Hepatocyte (in vitro differentiated cells): ENCODE results near the gene RHOH. TPM values are rescaled to one million over a fixed set of nuclear protein-coding genes. Genes with fewer than 3 reads are reported as not detected.

Experiments used
- DNase-seq: peaks from one replicate; pipeline ENCODE4 v3.0.0-alpha.2; 2016; ENCODE audit warnings: low spot score
- H2AFZ ChIP-seq: fragments of 200-600 bp; sonication (generic); 2 replicates; pipeline ENCODE4 v1.6.0; 2016; ENCODE audit warnings: antibody characterized with exemption, mild to moderate bottlenecking
- H3K27ac ChIP-seq: fragments of 200-600 bp; sonication (generic); 2 replicates; pipeline ENCODE4 v1.5.1; 2016; ENCODE audit warnings: mild to moderate bottlenecking
- H3K27me3 ChIP-seq: fragments of 200-600 bp; sonication (generic); 2 replicates; pipeline ENCODE4 v1.6.1; 2016
- H3K36me3 ChIP-seq: fragments of 200-600 bp; sonication (generic); replicated peaks from 2 replicates; pipeline ENCODE4 v1.5.1; 2016; ENCODE audit warnings: low read depth; ENCODE audit not compliant: insufficient read depth
- H3K4me1 ChIP-seq: fragments of 200-600 bp; sonication (generic); 2 replicates; pipeline ENCODE4 v1.5.1; 2016; ENCODE audit warnings: mild to moderate bottlenecking, moderate library complexity; ENCODE audit not compliant: insufficient read depth
- H3K4me2 ChIP-seq: fragments of 200-600 bp; sonication (generic); 2 replicates; pipeline ENCODE4 v1.6.0; 2016
- H3K4me3 ChIP-seq: fragments of 200-600 bp; sonication (generic); 2 replicates; pipeline ENCODE4 v1.5.1; 2016; ENCODE audit warnings: mild to moderate bottlenecking
- H3K79me2 ChIP-seq: fragments of 200-600 bp; sonication (generic); 2 replicates; pipeline ENCODE4 v1.6.0; 2017; ENCODE audit warnings: mild to moderate bottlenecking
- H3K9me2 ChIP-seq: fragments of 200-600 bp; sonication (generic); replicated peaks from 2 replicates; pipeline ENCODE4 v1.6.0; 2017; ENCODE audit warnings: mild to moderate bottlenecking; ENCODE audit not compliant: insufficient read depth
- H3K9me3 ChIP-seq: fragments of 200-600 bp; sonication (generic); 2 replicates; pipeline ENCODE4 v1.5.1; 2016; ENCODE audit warnings: low read depth, mild to moderate bottlenecking
- H4K20me1 ChIP-seq: fragments of 200-600 bp; sonication (generic); 2 replicates; pipeline ENCODE4 v1.6.0; 2016; ENCODE audit warnings: mild to moderate bottlenecking; ENCODE audit not compliant: insufficient read depth, poor library complexity, severe bottlenecking
- CTCF ChIP-seq: fragments of 200-600 bp; sonication (generic); IDR thresholded peaks from 2 replicates; pipeline ENCODE4 v1.5.1; 2016; ENCODE audit warnings: antibody characterized with exemption, mild to moderate bottlenecking; ENCODE audit not compliant: poor library complexity
- EZH2 ChIP-seq: fragments of 200-600 bp; sonication (generic); IDR thresholded peaks from 2 replicates; pipeline ENCODE4 v1.6.1; 2016; ENCODE audit warnings: antibody characterized with exemption, mild to moderate bottlenecking, borderline replicate concordance
- EZH2phosphoT487 ChIP-seq: fragments of 200-600 bp; sonication (generic); IDR thresholded peaks from one replicate; pipeline ENCODE4 v1.6.1; 2018; ENCODE audit warnings: antibody characterized with exemption, mild to moderate bottlenecking, low read depth, moderate library complexity; ENCODE audit not compliant: unreplicated experiment, severe bottlenecking
- WGBS: methylation state at CpG from one replicate; pipeline ENCODE4 v1.1.6; 2016; ENCODE audit warnings: low lambda C conversion rate; ENCODE audit errors: missing lambda C conversion rate; 5-methylcytosine and 5-hydroxymethylcytosine counted together
- polyA plus RNA-seq: library from polyadenylated mRNA; unstranded; fragments of >200 nt; fragmentation: Nextera tagmentation; extraction: Ambion mirVana; gene quantifications from 2 replicates; pipeline ENCODE4 v1.2.1, GENCODE V29; 2016
- total RNA-seq: library from RNA; depleted of rRNA; stranded (reverse); fragments of >200 nt; gene quantifications from 2 replicates; pipeline ENCODE4 v1.2.3, GENCODE V29; 2014

The RHOH gene
- total and polyA plus RNA-seq, 2 experiments from 2014 or later = not detected

GRCh38 chr4:40152637-40153036 lies 44.2 kb upstream of the RHOH start:
- Histone ChIP-seq H3K27ac (no peak overlapping the region), H4K20me1 (no peaks in the 10 kb centered on the region), H3K9me2 (no peaks in the 10 kb centered on the region), H3K4me1 (no peaks in the 10 kb centered on the region), H3K27me3 (no peaks in the 10 kb centered on the region), H3K4me2 (no peak overlapping the region), H3K79me2 (no peaks in the 10 kb centered on the region), H3K36me3 (no peaks in the 10 kb centered on the region), H3K4me3 (no peak overlapping the region), H3K9me3 (no peaks in the 10 kb centered on the region), H2AFZ (no peak overlapping the region)
- TF ChIP-seq CTCF = no peak
- no peak for TF ChIP-seq EZH2phosphoT487
- no peak for TF ChIP-seq EZH2
- 86% methylated on average over 4 of the region's 4 CpGs for WGBS
- DNase-seq = no peak

- 88% methylated on average over 4 of the region's 4 CpGs for WGBS
Measured at GRCh38 chr4:40157436-40157835, 39.4 kb upstream of the RHOH start.

GRCh38 chr4:40160258-40160657 lies 36.6 kb upstream of the RHOH start:
- H3K4me3 ChIP-seq = no peak overlapping the region
- H3K4me1 ChIP-seq = no peaks in the 10 kb centered on the region
- H3K79me2 ChIP-seq = no peaks in the 10 kb centered on the region
- WGBS = 97% methylated on average over 9 of the region's 9 CpGs
- no peak for TF ChIP-seq EZH2
- TF ChIP-seq EZH2phosphoT487 = no peak
- TF ChIP-seq CTCF = no peak
- H3K9me3 ChIP-seq = no peaks in the 10 kb centered on the region
- no peaks in the 10 kb centered on the region for H3K36me3 ChIP-seq
- H3K9me2 ChIP-seq = no peaks in the 10 kb centered on the region
- no peak overlapping the region for H3K4me2 ChIP-seq
- no peak overlapping the region for H2AFZ ChIP-seq
- H4K20me1 ChIP-seq = no peaks in the 10 kb centered on the region
- no peak for DNase-seq
- no peak overlapping the region for H3K27ac ChIP-seq
- H3K27me3 ChIP-seq = no peaks in the 10 kb centered on the region

More at GRCh38 chr4:40157436-40157835, 39.4 kb upstream of the RHOH start:
- Histone ChIP-seq H3K27me3 (no peaks in the 10 kb centered on the region), H3K4me3 (no peak overlapping the region), H4K20me1 (no peaks in the 10 kb centered on the region), H3K9me3 (no peaks in the 10 kb centered on the region), H3K79me2 (no peaks in the 10 kb centered on the region), H3K4me2 (no peak overlapping the region), H3K27ac (no peak overlapping the region), H3K36me3 (no peaks in the 10 kb centered on the region), H2AFZ (no peak overlapping the region), H3K9me2 (no peaks in the 10 kb centered on the region), H3K4me1 (no peaks in the 10 kb centered on the region)
- no peak for TF ChIP-seq EZH2phosphoT487
- TF ChIP-seq EZH2 = no peak
- no peak for TF ChIP-seq CTCF
- no peak for DNase-seq

- Histone ChIP-seq H3K9me2 (no peaks in the 10 kb centered on the region), H3K27me3 (no peaks in the 10 kb centered on the region), H3K9me3 (no peaks in the 10 kb centered on the region), H3K4me2 (no peak overlapping the region), H3K27ac (no peak overlapping the region), H4K20me1 (no peaks in the 10 kb centered on the region), H3K79me2 (no peaks in the 10 kb centered on the region), H3K4me1 (no peaks in the 10 kb centered on the region), H2AFZ (no peak overlapping the region), H3K4me3 (no peak overlapping the region), H3K36me3 (no peaks in the 10 kb centered on the region)
- TF ChIP-seq EZH2phosphoT487 = no peak
- no peak for TF ChIP-seq CTCF
- no peak for TF ChIP-seq EZH2
- WGBS = 88% methylated on average over 3 of the region's 3 CpGs
- DNase-seq = no peak
Measured at GRCh38 chr4:40164459-40164858, 32.4 kb upstream of the RHOH start.
